Activated naive CD8-positive, alpha-beta T cell treated with anti-CD3 and anti-CD28 coated beads for 36 hours (primary cell): ENCODE results near the gene ANO8. TPM values are rescaled to one million over a fixed set of nuclear protein-coding genes. Genes with fewer than 3 reads are reported as not detected.
A peak's percentile ranks its signal among the peaks of the same experiment; 100 is the strongest.

Experiments used
- DNase-seq: peaks from one replicate; pipeline ENCODE4 v3.0.0; 2021
- H3K27ac Mint-ChIP-seq: one replicate; pipeline ENCODE4 v1.8.0; 2022; ENCODE audit warnings: mild to moderate bottlenecking, moderate library complexity, mixed read lengths
- H3K27me3 Mint-ChIP-seq: one replicate; pipeline ENCODE4 v1.8.0; 2022; ENCODE audit warnings: mild to moderate bottlenecking, mixed read lengths
- H3K36me3 Mint-ChIP-seq: one replicate; pipeline ENCODE4 v1.8.0; 2021; ENCODE audit warnings: mild to moderate bottlenecking, mixed read lengths
- H3K4me1 Mint-ChIP-seq: one replicate; pipeline ENCODE4 v1.8.0; 2021; ENCODE audit warnings: mixed read lengths
- H3K4me3 Mint-ChIP-seq: one replicate; pipeline ENCODE4 v1.8.0; 2022; ENCODE audit warnings: mild to moderate bottlenecking, moderate library complexity, mixed read lengths
- H3K9me3 Mint-ChIP-seq: one replicate; pipeline ENCODE4 v1.8.0; 2022; ENCODE audit warnings: mixed read lengths
- total RNA-seq, 2 experiments: library from RNA; stranded (reverse); gene quantifications; one replicate each; pipeline ENCODE4 v1.2.3, GENCODE V29; 2021

The ANO8 gene
- total RNA-seq, 2 experiments from 2014 or later, result 2.5 to 2.7 TPM

- peaks cover 19% of the 10 kb centered on the region for H3K36me3 Mint-ChIP-seq
- no peaks in the 10 kb centered on the region for H3K27me3 Mint-ChIP-seq
- peak overlapping the region; percentile 98 for H3K4me3 Mint-ChIP-seq
- peak overlapping the region; percentile 94 for H3K27ac Mint-ChIP-seq
- H3K9me3 Mint-ChIP-seq, result no peaks in the 10 kb centered on the region
- peaks cover 32% of the 10 kb centered on the region for H3K4me1 Mint-ChIP-seq
- DNase-seq, result peak; percentile 36
Observed at GRCh38 chr19:17309965-17310461, 24.6 kb downstream of the ANO8 start.

GRCh38 chr19:17309198-17309964, 25.3 kb downstream of the ANO8 start, which contains the start of gene DDA1:
TSS of gene DDA1 (plus strand) at chr19:17309563. CDS start at chr19:17309655, 92 bp downstream.
- Mint-ChIP-seq H3K4me1 (peaks cover 35% of the 10 kb centered on the region), H3K27ac (peak within 1 kb of the TSS; percentile 94), H3K27me3 (no peaks in the 10 kb centered on the region), H3K36me3 (peaks cover 19% of the 10 kb centered on the region), H3K9me3 (no peaks in the 10 kb centered on the region), H3K4me3 (peak within 1 kb of the TSS; percentile 98)
- peak; percentile 98 for DNase-seq

GRCh38 chr19:17307876-17308377, 26.7 kb downstream of the ANO8 start:
- Mint-ChIP-seq H3K36me3 (peaks cover 19% of the 10 kb centered on the region), H3K4me3 (peak overlapping the region; percentile 91), H3K27ac (peak overlapping the region; percentile 40), H3K9me3 (no peaks in the 10 kb centered on the region), H3K27me3 (no peaks in the 10 kb centered on the region), H3K4me1 (peaks cover 39% of the 10 kb centered on the region)
- DNase-seq, result no peak

GRCh38 chr19:17306285-17306714, 28.4 kb downstream of the ANO8 start:
- Mint-ChIP-seq H3K27me3 (no peaks in the 10 kb centered on the region), H3K4me1 (peaks cover 42% of the 10 kb centered on the region), H3K4me3 (peak overlapping the region; percentile 91), H3K27ac (peak overlapping the region; percentile 91), H3K9me3 (no peaks in the 10 kb centered on the region), H3K36me3 (peaks cover 18% of the 10 kb centered on the region)
- no peak for DNase-seq

GRCh38 chr19:17305517-17306284, 29.0 kb downstream of the ANO8 start, which contains the start of gene MRPL34:
TSS of gene MRPL34 (plus strand) at chr19:17305872. CDS start at chr19:17305893, 21 bp downstream.
- DNase-seq, result peak; percentile 95
- Mint-ChIP-seq H3K36me3 (peaks cover 16% of the 10 kb centered on the region), H3K9me3 (no peaks in the 10 kb centered on the region), H3K27ac (peak within 1 kb of the TSS; percentile 91), H3K4me3 (peak within 1 kb of the TSS; percentile 91), H3K4me1 (peaks cover 39% of the 10 kb centered on the region), H3K27me3 (no peaks in the 10 kb centered on the region)

- no peak for DNase-seq
- H3K27ac Mint-ChIP-seq, result peak overlapping the region; percentile 91
- H3K4me3 Mint-ChIP-seq, result peak overlapping the region; percentile 91
- peaks cover 34% of the 10 kb centered on the region for H3K4me1 Mint-ChIP-seq
- H3K36me3 Mint-ChIP-seq, result peaks cover 15% of the 10 kb centered on the region
- H3K9me3 Mint-ChIP-seq, result no peaks in the 10 kb centered on the region
- no peaks in the 10 kb centered on the region for H3K27me3 Mint-ChIP-seq
Observed at GRCh38 chr19:17305216-17305516, 29.5 kb downstream of the ANO8 start.

GRCh38 chr19:17304386-17305215, 30.1 kb downstream of the ANO8 start:
- Mint-ChIP-seq H3K9me3 (no peaks in the 10 kb centered on the region), H3K27ac (peak overlapping the region; percentile 91), H3K27me3 (no peaks in the 10 kb centered on the region), H3K36me3 (peaks cover 15% of the 10 kb centered on the region), H3K4me3 (peak overlapping the region; percentile 91), H3K4me1 (peaks cover 33% of the 10 kb centered on the region)
- DNase-seq, result no peak

- no peak for DNase-seq
- Mint-ChIP-seq H3K4me3 (peak overlapping the region; percentile 66), H3K27me3 (no peaks in the 10 kb centered on the region), H3K9me3 (no peaks in the 10 kb centered on the region), H3K36me3 (peaks cover 13% of the 10 kb centered on the region), H3K27ac (peak overlapping the region; percentile 8), H3K4me1 (peaks cover 30% of the 10 kb centered on the region)
Observed at GRCh38 chr19:17303940-17304267, 30.8 kb downstream of the ANO8 start.

GRCh38 chr19:17303167-17303939, 31.3 kb downstream of the ANO8 start, which contains the start of gene ABHD8:
TSS of gene ABHD8 (minus strand) at chr19:17303425. CDS start at chr19:17301616, 1,809 bp downstream.
- H3K9me3 Mint-ChIP-seq, result no peaks in the 10 kb centered on the region
- no peaks in the 10 kb centered on the region for H3K27me3 Mint-ChIP-seq
- peaks cover 30% of the 10 kb centered on the region for H3K4me1 Mint-ChIP-seq
- peak within 1 kb of the TSS; percentile 66 for H3K4me3 Mint-ChIP-seq
- peaks cover 13% of the 10 kb centered on the region for H3K36me3 Mint-ChIP-seq
- H3K27ac Mint-ChIP-seq, result peak within 1 kb of the TSS; percentile 8
- peak; percentile 93 for DNase-seq

- peaks cover 25% of the 10 kb centered on the region for H3K4me1 Mint-ChIP-seq
- peak overlapping the region; percentile 66 for H3K4me3 Mint-ChIP-seq
- peak; percentile 21 for DNase-seq
- no peak overlapping the region for H3K27ac Mint-ChIP-seq
- H3K36me3 Mint-ChIP-seq, result peaks cover 10% of the 10 kb centered on the region
- H3K27me3 Mint-ChIP-seq, result no peaks in the 10 kb centered on the region
- no peaks in the 10 kb centered on the region for H3K9me3 Mint-ChIP-seq
Observed at GRCh38 chr19:17302391-17303166, 32.1 kb downstream of the ANO8 start.

GRCh38 chr19:17300992-17301619, 33.5 kb downstream of the ANO8 start:
- Mint-ChIP-seq H3K9me3 (no peaks in the 10 kb centered on the region), H3K4me1 (peaks cover 24% of the 10 kb centered on the region), H3K27me3 (no peaks in the 10 kb centered on the region), H3K27ac (no peak overlapping the region), H3K36me3 (peaks cover 3% of the 10 kb centered on the region), H3K4me3 (no peak overlapping the region)
- DNase-seq, result no peak

- Mint-ChIP-seq H3K27me3 (no peaks in the 10 kb centered on the region), H3K4me1 (peaks cover 9% of the 10 kb centered on the region), H3K36me3 (peaks cover 6% of the 10 kb centered on the region), H3K27ac (no peak overlapping the region), H3K9me3 (no peaks in the 10 kb centered on the region), H3K4me3 (no peak overlapping the region)
- DNase-seq, result no peak
Observed at GRCh38 chr19:17296976-17297375, 37.7 kb downstream of the ANO8 start.

GRCh38 chr19:17296273-17296672, 38.4 kb downstream of the ANO8 start:
- Mint-ChIP-seq H3K4me3 (no peak overlapping the region), H3K27me3 (no peaks in the 10 kb centered on the region), H3K27ac (peak overlapping the region; percentile 20), H3K9me3 (no peaks in the 10 kb centered on the region), H3K36me3 (peaks cover 6% of the 10 kb centered on the region), H3K4me1 (peaks cover 11% of the 10 kb centered on the region)
- no peak for DNase-seq
